Measurements from ENCODE around the gene HS3ST2.
"Not testable (repeated sequence)": the region's sequence is repeated elsewhere in the genome, so short reads cannot be mapped to it uniquely, and the experiment has no call there.

Gene HS3ST2

GRCh38 chr16:22815863-22816262 is 1.9 kb downstream of the HS3ST2 start:
- Histone ChIP-seq H3K9me3 (ENCODE audit: insufficient read depth, low read length) (no peaks in the 10 kb centered on the region), H3K4me2 (ENCODE audit: low read depth, low read length, poor library complexity, severe bottlenecking) (no peak overlapping the region), H2AFZ (ENCODE audit: low read depth, low read length, severe bottlenecking) (no peak overlapping the region), H3K9me2 (replicated peaks; ENCODE audit: insufficient read depth, low read length) (no peaks in the 10 kb centered on the region), H3K79me2 (ENCODE audit: insufficient read depth, low read length) (no peaks in the 10 kb centered on the region), H3K27me3 (ENCODE audit: low read length) (no peaks in the 10 kb centered on the region), H4K20me1 (ENCODE audit: low read depth, low read length) (no peaks in the 10 kb centered on the region), H3K36me3 (ENCODE audit: low read length) (no peaks in the 10 kb centered on the region), H3F3A (ENCODE audit: insufficient read depth) (no peaks in the 10 kb centered on the region), H3K27ac (ENCODE audit: low read depth, low read length) (no peak overlapping the region), H3K9ac (ENCODE audit: low read length) (no peak overlapping the region), H3K4me3 (ENCODE audit: insufficient read depth, low read length, poor library complexity, severe bottlenecking) (no peak overlapping the region)
- TF ChIP-seq EZH2phosphoT487 (conservative IDR thresholded peaks at IDR 0.05; ENCODE audit: low read length) (no peak), CTCF (IDR thresholded peaks at IDR 0.05; ENCODE audit: insufficient read depth, low read length, poor library complexity, severe bottlenecking) (no peak)

GRCh38 chr16:22816475-22816874 is 2.5 kb downstream of the HS3ST2 start:
- no peak overlapping the region for H3K4me2 ChIP-seq (ENCODE audit: low read depth, low read length, poor library complexity, severe bottlenecking)
- no peaks in the 10 kb centered on the region for H3K79me2 ChIP-seq (ENCODE audit: insufficient read depth, low read length)
- no peaks in the 10 kb centered on the region for H3K27me3 ChIP-seq (ENCODE audit: low read length)
- no peaks in the 10 kb centered on the region for H4K20me1 ChIP-seq (ENCODE audit: low read depth, low read length)
- TF ChIP-seq CTCF (IDR thresholded peaks at IDR 0.05; ENCODE audit: insufficient read depth, low read length, poor library complexity, severe bottlenecking): no peak
- no peak for TF ChIP-seq EZH2phosphoT487 (conservative IDR thresholded peaks at IDR 0.05; ENCODE audit: low read length)
- H3K9ac ChIP-seq (ENCODE audit: low read length): no peak overlapping the region
- no peaks in the 10 kb centered on the region for H3K9me3 ChIP-seq (ENCODE audit: insufficient read depth, low read length)
- no peak overlapping the region for H3K27ac ChIP-seq (ENCODE audit: low read depth, low read length)
- H3K4me3 ChIP-seq (ENCODE audit: insufficient read depth, low read length, poor library complexity, severe bottlenecking): no peak overlapping the region
- no peaks in the 10 kb centered on the region for H3K9me2 ChIP-seq (replicated peaks; ENCODE audit: insufficient read depth, low read length)
- no peaks in the 10 kb centered on the region for H3F3A ChIP-seq (ENCODE audit: insufficient read depth)
- no peaks in the 10 kb centered on the region for H3K36me3 ChIP-seq (ENCODE audit: low read length)
- no peak overlapping the region for H2AFZ ChIP-seq (ENCODE audit: low read depth, low read length, severe bottlenecking)

GRCh38 chr16:22818736-22819135 is 4.8 kb downstream of the HS3ST2 start:
- H3K4me3 ChIP-seq (ENCODE audit: insufficient read depth, low read length, poor library complexity, severe bottlenecking); H3K9me3 ChIP-seq (ENCODE audit: insufficient read depth, low read length); H3K27me3 ChIP-seq (ENCODE audit: low read length); H3K79me2 ChIP-seq (ENCODE audit: insufficient read depth, low read length); H3K27ac ChIP-seq (ENCODE audit: low read depth, low read length); H3K36me3 ChIP-seq (ENCODE audit: low read length); H2AFZ ChIP-seq (ENCODE audit: low read depth, low read length, severe bottlenecking); H3K4me2 ChIP-seq (ENCODE audit: low read depth, low read length, poor library complexity, severe bottlenecking); H4K20me1 ChIP-seq (ENCODE audit: low read depth, low read length); H3K9me2 ChIP-seq (replicated peaks; ENCODE audit: insufficient read depth, low read length); H3F3A ChIP-seq (ENCODE audit: insufficient read depth); H3K9ac ChIP-seq (ENCODE audit: low read length): not testable (repeated sequence)

GRCh38 chr16:22838681-22839080 is 24.7 kb downstream of the HS3ST2 start:
- H3K9me2 ChIP-seq (replicated peaks; ENCODE audit: insufficient read depth, low read length): no peaks in the 10 kb centered on the region
- no peaks in the 10 kb centered on the region for H3K9me3 ChIP-seq (ENCODE audit: insufficient read depth, low read length)

GRCh38 chr16:22842031-22842430 is 28.1 kb downstream of the HS3ST2 start:
- not testable (repeated sequence) for H3K36me3 ChIP-seq (ENCODE audit: low read length); H3K27me3 ChIP-seq (ENCODE audit: low read length); H3K27ac ChIP-seq (ENCODE audit: low read depth, low read length); H2AFZ ChIP-seq (ENCODE audit: low read depth, low read length, severe bottlenecking); H3F3A ChIP-seq (ENCODE audit: insufficient read depth); H3K79me2 ChIP-seq (ENCODE audit: insufficient read depth, low read length); H3K4me3 ChIP-seq (ENCODE audit: insufficient read depth, low read length, poor library complexity, severe bottlenecking); H4K20me1 ChIP-seq (ENCODE audit: low read depth, low read length); H3K9ac ChIP-seq (ENCODE audit: low read length); H3K9me3 ChIP-seq (ENCODE audit: insufficient read depth, low read length); H3K4me2 ChIP-seq (ENCODE audit: low read depth, low read length, poor library complexity, severe bottlenecking); H3K9me2 ChIP-seq (replicated peaks; ENCODE audit: insufficient read depth, low read length)

More at GRCh38 chr16:22838681-22839080, 24.7 kb downstream of the HS3ST2 start:
- Histone ChIP-seq H3K4me3 (ENCODE audit: insufficient read depth, low read length, poor library complexity, severe bottlenecking) (no peak overlapping the region), H3K36me3 (ENCODE audit: low read length) (no peaks in the 10 kb centered on the region), H3K27me3 (ENCODE audit: low read length) (no peaks in the 10 kb centered on the region), H4K20me1 (ENCODE audit: low read depth, low read length) (no peaks in the 10 kb centered on the region), H3K9ac (ENCODE audit: low read length) (no peak overlapping the region), H3K79me2 (ENCODE audit: insufficient read depth, low read length) (no peaks in the 10 kb centered on the region), H3K4me2 (ENCODE audit: low read depth, low read length, poor library complexity, severe bottlenecking) (no peak overlapping the region), H3K27ac (ENCODE audit: low read depth, low read length) (no peak overlapping the region), H2AFZ (ENCODE audit: low read depth, low read length, severe bottlenecking) (no peak overlapping the region), H3F3A (ENCODE audit: insufficient read depth) (no peaks in the 10 kb centered on the region)
- TF ChIP-seq CTCF (IDR thresholded peaks at IDR 0.05; ENCODE audit: insufficient read depth, low read length, poor library complexity, severe bottlenecking) (no peak), EZH2phosphoT487 (conservative IDR thresholded peaks at IDR 0.05; ENCODE audit: low read length) (no peak)
